ENCODE measurements around the gene FAM117B.
"Not testable (repeated sequence)": the region's sequence is repeated elsewhere in the genome, so short reads cannot be mapped to it uniquely, and the experiment has no call there.

Gene FAM117B

GRCh38 chr2:202703091-202703490 is 68.3 kb downstream of the FAM117B start:
- DNase-seq (ENCODE audit: low spot score) = no peak

GRCh38 chr2:202704248-202704647 is 69.5 kb downstream of the FAM117B start:
- no peak for DNase-seq (ENCODE audit: low spot score)

GRCh38 chr2:202705446-202706020 is 70.8 kb downstream of the FAM117B start:
- DNase-seq (ENCODE audit: low spot score) = no peak

GRCh38 chr2:202714971-202715935 is 80.5 kb downstream of the FAM117B start:
- not testable (repeated sequence) for DNase-seq (ENCODE audit: low spot score)

GRCh38 chr2:202716114-202716718 is 81.4 kb downstream of the FAM117B start:
- DNase-seq (ENCODE audit: low spot score) = no peak

GRCh38 chr2:202716953-202717597 is 82.3 kb downstream of the FAM117B start:
- DNase-seq (ENCODE audit: low spot score) = no peak

- DNase-seq (ENCODE audit: low spot score) = no peak
Measured at GRCh38 chr2:202717598-202718310, 83.0 kb downstream of the FAM117B start.

GRCh38 chr2:202718614-202719013 is 83.8 kb downstream of the FAM117B start:
- no peak for DNase-seq (ENCODE audit: low spot score)

GRCh38 chr2:202720226-202720625 is 85.5 kb downstream of the FAM117B start:
- no peak for DNase-seq (ENCODE audit: low spot score)

GRCh38 chr2:202721621-202722020 is 86.9 kb downstream of the FAM117B start:
- DNase-seq (ENCODE audit: low spot score) = no peak

GRCh38 chr2:202723746-202724145 is 89.0 kb downstream of the FAM117B start:
- DNase-seq (ENCODE audit: low spot score) = no peak

- DNase-seq (ENCODE audit: low spot score) = no peak
Measured at GRCh38 chr2:202726070-202726469, 91.3 kb downstream of the FAM117B start.

GRCh38 chr2:202736826-202737225 is 102.1 kb downstream of the FAM117B start:
- DNase-seq (ENCODE audit: low spot score) = no peak

GRCh38 chr2:202743613-202744012 is 108.8 kb downstream of the FAM117B start:
- no peak for DNase-seq (ENCODE audit: low spot score)

- DNase-seq (ENCODE audit: low spot score) = no peak
Measured at GRCh38 chr2:202749477-202749876, 114.7 kb downstream of the FAM117B start.

GRCh38 chr2:202750763-202751427 is 116.1 kb downstream of the FAM117B start:
- no peak for DNase-seq (ENCODE audit: low spot score)

GRCh38 chr2:202752071-202752470 is 117.3 kb downstream of the FAM117B start:
- no peak for DNase-seq (ENCODE audit: low spot score)

- no peak for DNase-seq (ENCODE audit: low spot score)
Measured at GRCh38 chr2:202754936-202755335, 120.2 kb downstream of the FAM117B start.

- DNase-seq (ENCODE audit: low spot score) = no peak
Measured at GRCh38 chr2:202756598-202756997, 121.8 kb downstream of the FAM117B start.

GRCh38 chr2:202757339-202757738 is 122.6 kb downstream of the FAM117B start:
- DNase-seq (ENCODE audit: low spot score) = no peak

GRCh38 chr2:202758128-202758527 is 123.4 kb downstream of the FAM117B start:
- no peak for DNase-seq (ENCODE audit: low spot score)

Data from globus pallidus (tissue), 1 donor.